H1 (cell line): ENCODE results near the gene SEMA4D. TPM values are rescaled to one million over a fixed set of nuclear protein-coding genes. Genes with fewer than 3 reads are reported as not detected.

Experiments used
- CTCF ChIA-PET: fragments of 300-600 bp; sonication (Branson Sonifier 250); formaldehyde crosslinking; loops from one replicate; lab custom pipeline; 2021; ENCODE audit not compliant: partially characterized antibody; lab: Charles Lee
- POLR2A ChIA-PET: fragments of 300-600 bp; sonication (Branson Sonifier 250); formaldehyde crosslinking; loops from one replicate; lab custom pipeline; 2021; ENCODE audit warnings: inconsistent platforms; ENCODE audit not compliant: partially characterized antibody; lab: Charles Lee
- DNase-seq, 2 experiments: peaks; one replicate each; pipeline versions ENCODE4 v3.0.0 to v3.0.0-alpha.2; 2010 to 2022; ENCODE audit warnings: low spot score in 2 of 2, low read depth in 1 of 2, mixed read lengths in 1 of 2
- FAIRE-seq: peaks from 2 replicates; lab custom pipeline; 2011; peaks lifted over from hg19 to GRCh38; lab: Jason Lieb, UNC
- H2AFZ ChIP-seq: 2 replicates; pipeline ENCODE4 v1.8.1; 2012; ENCODE audit warnings: low read length, inconsistent platforms
- H2AK5ac ChIP-seq: 2 replicates; pipeline ENCODE4 v1.6.1; 2013; ENCODE audit warnings: low read depth, low read length
- H2BK120ac ChIP-seq: replicated peaks from 2 replicates; pipeline ENCODE3; 2013; ENCODE audit warnings: low read depth, low read length, inconsistent platforms
- H2BK12ac ChIP-seq: 2 replicates; pipeline ENCODE4 v1.6.1; 2013; ENCODE audit warnings: low read depth, low read length
- H2BK15ac ChIP-seq: 2 replicates; pipeline ENCODE4 v1.6.1; 2013; ENCODE audit warnings: low read length
- H2BK20ac ChIP-seq: 2 replicates; pipeline ENCODE4 v1.6.1; 2013; ENCODE audit warnings: low read length
- H2BK5ac ChIP-seq: 2 replicates; pipeline ENCODE4 v1.6.1; 2013; ENCODE audit warnings: low read depth, low read length
- H3K14ac ChIP-seq: 2 replicates; pipeline ENCODE4 v1.6.1; 2013; ENCODE audit warnings: inconsistent platforms; ENCODE audit not compliant: insufficient read length
- H3K18ac ChIP-seq: 2 replicates; pipeline ENCODE4 v1.6.1; 2013; ENCODE audit warnings: low read length; ENCODE audit errors: extremely low read depth
- H3K23ac ChIP-seq: 2 replicates; pipeline ENCODE4 v1.6.1; 2013; ENCODE audit warnings: inconsistent platforms; ENCODE audit not compliant: insufficient read length
- H3K23me2 ChIP-seq: 2 replicates; pipeline ENCODE4 v1.6.1; 2013; ENCODE audit warnings: low read depth, low read length
- H3K27ac ChIP-seq: 2 replicates; pipeline ENCODE4 v1.6.1; 2011; ENCODE audit warnings: low read depth, low read length, inconsistent platforms
- H3K27me3 ChIP-seq, 4 experiments: replicated peaks in 1 of 4; 1 replicate in 1 of 4; 2 replicates in 3 of 4; pipeline versions ENCODE4 v1.6.1 to v1.8.1; 2011 to 2013; ENCODE audit warnings: low read length in 3 of 4, mild to moderate bottlenecking in 3 of 4, inconsistent platforms in 2 of 4, mixed read lengths in 2 of 4, moderate library complexity in 1 of 4; ENCODE audit not compliant: control insufficient read depth in 3 of 4, insufficient read depth in 3 of 4; ENCODE audit errors: extremely low read depth in 1 of 4
- H3K36me3 ChIP-seq, 4 experiments: 2 replicates each; pipeline versions ENCODE4 v1.6.1 to v1.8.1; 2011 to 2013; ENCODE audit warnings: mild to moderate bottlenecking in 4 of 4, low read length in 3 of 4, moderate library complexity in 2 of 4, control low read depth in 1 of 4, inconsistent platforms in 1 of 4; ENCODE audit not compliant: insufficient read depth in 4 of 4, control insufficient read depth in 2 of 4
- H3K4ac ChIP-seq: replicated peaks from 2 replicates; pipeline ENCODE3; 2013; ENCODE audit warnings: low read length, low read depth, mixed read lengths, inconsistent platforms; ENCODE audit not compliant: insufficient read length
- H3K4me1 ChIP-seq, 4 experiments: replicated peaks in 1 of 4; 1 replicate in 1 of 4; 2 replicates in 3 of 4; pipeline versions ENCODE4 v1.6.1 to v1.8.1; 2011 to 2013; ENCODE audit warnings: low read length in 3 of 4, inconsistent platforms in 2 of 4, mixed read lengths in 1 of 4; ENCODE audit not compliant: insufficient read depth in 4 of 4, control insufficient read depth in 3 of 4
- H3K4me2 ChIP-seq, 2 experiments: 2 replicates each; pipeline versions ENCODE4 v1.6.1 to v1.8.1; 2011 to 2013; ENCODE audit warnings: low read depth in 2 of 2, low read length in 2 of 2, control low read depth in 1 of 2, inconsistent platforms in 1 of 2, mild to moderate bottlenecking in 1 of 2; ENCODE audit not compliant: insufficient read depth in 1 of 2
- H3K4me3 ChIP-seq, 4 experiments: fragments of 200-600, 300-600 bp in 1 of 4; sonication (generic), shearing (Covaris generic), sonication (Bioruptor Twin) in 1 of 4; 2 replicates each; pipeline versions ENCODE4 v1.5.1 to v1.8.1; 2011 to 2016; ENCODE audit warnings: low read length in 4 of 4, low read depth in 3 of 4, control low read depth in 2 of 4, inconsistent platforms in 2 of 4, mild to moderate bottlenecking in 2 of 4, mixed read lengths in 1 of 4, moderate library complexity in 1 of 4; ENCODE audit not compliant: insufficient read depth in 2 of 4; ENCODE audit errors: extremely low read depth in 1 of 4
- H3K56ac ChIP-seq: replicated peaks from 2 replicates; pipeline ENCODE3; 2013; ENCODE audit warnings: low read depth, mild to moderate bottlenecking, mixed read lengths, low read length, inconsistent platforms; ENCODE audit not compliant: insufficient read length
- H3K79me1 ChIP-seq: 2 replicates; pipeline ENCODE4 v1.6.1; 2013; ENCODE audit warnings: low read depth, low read length, control low read depth
- H3K79me2 ChIP-seq, 2 experiments: 2 replicates each; pipeline versions ENCODE4 v1.6.1 to v1.8.1; 2012 to 2013; ENCODE audit warnings: low read length in 2 of 2, mild to moderate bottlenecking in 2 of 2, inconsistent platforms in 1 of 2; ENCODE audit not compliant: insufficient read depth in 2 of 2, control insufficient read depth in 1 of 2
- H3K9ac ChIP-seq, 4 experiments: replicated peaks in 1 of 4; 1 replicate in 1 of 4; 2 replicates in 3 of 4; pipeline versions ENCODE4 v1.6.1 to v1.8.1; 2011 to 2013; ENCODE audit warnings: low read depth in 3 of 4, low read length in 3 of 4, control low read depth in 2 of 4, mild to moderate bottlenecking in 2 of 4, moderate library complexity in 2 of 4, inconsistent platforms in 1 of 4; ENCODE audit errors: extremely low read depth in 1 of 4
- H3K9me3 ChIP-seq, 2 experiments: 2 replicates each; pipeline versions ENCODE4 v1.6.1 to v1.8.1; 2012 to 2013; ENCODE audit warnings: mild to moderate bottlenecking in 2 of 2, moderate library complexity in 2 of 2, control low read depth in 1 of 2, inconsistent platforms in 1 of 2, low read depth in 1 of 2, low read length in 1 of 2, mixed read lengths in 1 of 2; ENCODE audit not compliant: insufficient read depth in 2 of 2
- H4K20me1 ChIP-seq, 2 experiments: replicated peaks in 1 of 2; 2 replicates each; pipeline versions ENCODE3 to v1.8.1; 2011 to 2013; ENCODE audit warnings: inconsistent platforms in 2 of 2, low read length in 2 of 2, mild to moderate bottlenecking in 1 of 2; ENCODE audit not compliant: insufficient read depth in 2 of 2, control insufficient read depth in 1 of 2
- H4K5ac ChIP-seq: 2 replicates; pipeline ENCODE4 v1.6.1; 2013; ENCODE audit warnings: low read length, low read depth, mixed read lengths, inconsistent platforms; ENCODE audit not compliant: insufficient read length
- H4K8ac ChIP-seq: 2 replicates; pipeline ENCODE4 v1.8.0; 2013; ENCODE audit warnings: mild to moderate bottlenecking, moderate library complexity, low read length, inconsistent platforms; ENCODE audit not compliant: insufficient read depth; ENCODE audit errors: extremely low read depth
- H4K91ac ChIP-seq: replicated peaks from 2 replicates; pipeline ENCODE3; 2013; ENCODE audit warnings: low read length, mixed read lengths, inconsistent platforms; ENCODE audit not compliant: insufficient read length
- CBX8 ChIP-seq: fragments of 300-800, 300-1000 bp; sonication (generic); IDR thresholded peaks from 2 replicates; pipeline ENCODE4 v1.7.1; 2016; ENCODE audit warnings: low read depth, low read length, borderline replicate concordance
- POU5F1 ChIP-seq: IDR thresholded peaks from 2 replicates; pipeline ENCODE4 v1.6.1; 2011; ENCODE audit warnings: low read depth, mild to moderate bottlenecking, low read length, moderate library complexity
- RNF2 ChIP-seq: fragments of 200-900, 300-1000 bp; sonication (generic); IDR thresholded peaks from 2 replicates; pipeline ENCODE4 v1.7.1; 2016; ENCODE audit warnings: borderline replicate concordance, low read depth, mild to moderate bottlenecking, antibody characterized with exemption, low read length; ENCODE audit not compliant: poor library complexity, severe bottlenecking; ENCODE audit errors: missing control alignments
- SRF ChIP-seq: IDR thresholded peaks from 2 replicates; pipeline ENCODE4 v1.6.1; 2011; ENCODE audit warnings: mild to moderate bottlenecking, low read depth, low read length, moderate library complexity
- TCF12 ChIP-seq: IDR thresholded peaks from 2 replicates; pipeline ENCODE4 v1.6.1; 2011; ENCODE audit warnings: low read depth, mild to moderate bottlenecking, low read length
- ZNF274 ChIP-seq: IDR thresholded peaks from 2 replicates; pipeline ENCODE4 v1.7.0; 2012; ENCODE audit warnings: low read length, borderline replicate concordance; ENCODE audit errors: extremely low read depth
- WGBS, 2 experiments: shearing (Covaris generic) in 1 of 2; methylation state at CpG; one replicate each; pipeline versions ENCODE4 v1.1.6 to v1.1.7; 2013 to 2015; ENCODE audit warnings: low lambda C conversion rate in 2 of 2, mixed read lengths in 2 of 2, inconsistent platforms in 1 of 2, low coverage in 1 of 2, missing lambda C conversion rate in 1 of 2; ENCODE audit not compliant: insufficient replicate concordance in 2 of 2, insufficient coverage in 1 of 2, insufficient read length in 1 of 2; ENCODE audit errors: extremely low coverage in 1 of 2, missing lambda C conversion rate in 1 of 2; 5-methylcytosine and 5-hydroxymethylcytosine counted together
- polyA plus RNA-seq, 7 experiments: library from polyadenylated mRNA; depleted of rRNA in 3 of 7; stranded (reverse) in 5 of 7; unstranded in 2 of 7; fragments of >200 nt in 5 of 7; fragments of 200-250 nt in 2 of 7; gene quantifications; 1 replicate in 5 of 7; 2 replicates in 1 of 7; 4 replicates in 1 of 7; pipeline versions ENCODE4 v1.2.1 to v1.2.3, GENCODE V29; 2011 to 2013; ENCODE audit warnings: missing spikeins in 2 of 7, mixed read lengths in 2 of 7
- total RNA-seq: library from RNA; stranded (reverse); fragmentation: NEBNext Ultra II Directional; extraction: Animal tissue kit (Norgen Biotek cat#: 25700); gene quantifications from 2 replicates; pipeline ENCODE4 v1.2.1, GENCODE V29; 2021

The SEMA4D gene
- total and polyA plus RNA-seq, 2 of the 8 experiments (the other 6 are each of a cell fraction or from before 2014, with no cell fraction given) = 21.0 to 70.4 TPM

DNA sequence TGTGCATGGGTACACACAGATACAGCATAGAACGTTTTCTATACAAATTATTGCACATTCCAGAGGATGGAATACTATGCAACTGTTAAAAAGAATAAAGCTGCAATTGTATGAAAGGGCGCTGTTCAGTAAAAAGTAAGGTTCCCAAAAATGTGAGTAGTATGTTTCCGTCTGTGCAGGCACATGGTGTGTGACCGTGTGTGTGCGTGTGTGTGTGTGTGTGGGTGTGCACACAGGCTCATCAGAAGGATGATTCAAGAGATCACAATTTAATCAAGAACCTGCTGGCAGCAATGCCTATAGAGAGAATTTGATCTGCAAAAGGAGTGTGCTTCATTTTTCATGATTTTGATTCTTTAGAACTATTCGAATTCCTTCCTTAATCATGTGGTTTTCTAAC, 76.3 kb downstream of the SEMA4D start:
- Histone ChIP-seq H3K27me3 (no peaks in the 10 kb centered on the region), H2BK20ac (no peak overlapping the region), H3K27ac (no peak overlapping the region), H4K8ac (no peak overlapping the region; the same call in 1 of the 2 replicates), H3K23ac (no peak overlapping the region), H2BK120ac (no peak overlapping the region), H3K23me2 (no peaks in the 10 kb centered on the region; the same call in 1 of the 2 replicates), H2AFZ (no peak overlapping the region), H2AK5ac (no peak overlapping the region), H3K79me2 (peaks cover 0 to 52% of the 10 kb centered on the region in 2 experiments; a peak in 2 of 4 replicates), H3K56ac (no peak overlapping the region), H3K4me1 (peaks cover 0 to 5% (median 0%) of the 10 kb centered on the region in 4 experiments; a peak in 1 of 7 replicates), H4K20me1 (peaks cover 2 to 10% of the 10 kb centered on the region in 2 experiments), H4K91ac (no peak overlapping the region), H3K36me3 (no peaks in the 10 kb centered on the region), H3K14ac (no peak overlapping the region), H3K9me3 (peaks cover 3 to 4% of the 10 kb centered on the region in 2 experiments; a peak in 2 of 4 replicates), H2BK15ac (no peak overlapping the region), H3K18ac (no peak overlapping the region), H3K4me2 (no peak overlapping the region), H3K4ac (no peak overlapping the region), H4K5ac (no peak overlapping the region), H3K9ac (no peak overlapping the region), H3K79me1 (peaks cover 22% of the 10 kb centered on the region; the same call in 1 of the 2 replicates), H3K4me3 (no peak overlapping the region), H2BK5ac (no peak overlapping the region), H2BK12ac (no peak overlapping the region)
- 80% methylated on average over 6 of the region's 6 CpGs; no CpG with 5 or more reads in 1 of the 2 experiments for WGBS, 2 experiments
- POLR2A ChIA-PET = no interaction called here
- FAIRE-seq = no peak
- TF ChIP-seq TCF12 (no peak), RNF2 (no peak), SRF (no peak), POU5F1 (no peak), CBX8 (no peak), ZNF274 (no peak)
- no peak for DNase-seq
- CTCF ChIA-PET = no interaction called here
